GM21717 (cell line): ENCODE results near the gene APCDD1L.

ENCODE experiments used
- ATAC-seq: cut with Tn5 transposase; IDR thresholded peaks from one replicate; pipeline ENCODE4 v1.9.1; 2021; ENCODE audit warnings: mild to moderate bottlenecking, moderate library complexity; ENCODE audit not compliant: unreplicated experiment

The APCDD1L gene

GRCh38 chr20:58515233-58516212 lies at the start of gene APCDD1L:
Gene APCDD1L (minus strand): TSS chr20:58515399. CDS start chr20:58514707, 692 bp downstream.
- ATAC-seq: no peak

- no peak for ATAC-seq
These were observed 44.1 kb upstream of the APCDD1L start for GRCh38 chr20:58559368-58559729.

GRCh38 chr20:58558486-58559367 lies 43.5 kb upstream of the APCDD1L start:
- no peak for ATAC-seq

GRCh38 chr20:58557733-58558342 lies 42.6 kb upstream of the APCDD1L start:
- ATAC-seq: no peak

- ATAC-seq: no peak
These were observed 41.8 kb upstream of the APCDD1L start for GRCh38 chr20:58556961-58557360.

DNA sequence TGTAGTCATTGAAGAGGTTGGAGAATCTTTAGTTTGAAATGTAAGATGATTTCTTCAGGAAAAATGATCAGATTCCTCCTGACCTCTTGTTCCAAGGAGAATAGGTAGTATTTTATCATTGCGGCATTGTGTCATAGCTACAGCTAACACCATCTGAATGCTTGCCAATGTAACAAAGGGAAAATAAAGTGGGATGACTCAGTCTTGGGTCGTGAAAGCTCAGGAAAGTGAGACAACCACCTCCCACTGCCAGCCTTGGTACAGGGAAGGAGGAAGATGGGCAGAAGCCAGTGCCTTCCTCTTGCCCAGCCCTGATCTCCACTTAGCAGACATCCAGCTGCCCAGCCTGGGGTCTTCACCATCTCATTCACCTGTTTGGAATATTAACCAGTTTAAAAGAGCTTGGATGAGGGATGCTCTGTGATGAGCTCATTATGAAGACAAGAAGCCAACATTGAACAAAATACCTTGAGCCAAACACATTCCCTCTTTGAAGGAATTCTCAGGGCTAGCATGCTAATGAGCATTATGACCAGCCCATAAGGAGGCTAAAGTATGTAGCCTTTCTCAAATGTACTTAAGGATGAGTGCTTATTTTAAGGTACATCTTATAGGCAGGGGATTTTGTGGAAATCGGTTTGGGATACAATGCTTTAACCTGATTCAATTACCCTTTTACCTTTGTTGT lies 40.0 kb upstream of the APCDD1L start:
- ATAC-seq: no peak

DNA sequence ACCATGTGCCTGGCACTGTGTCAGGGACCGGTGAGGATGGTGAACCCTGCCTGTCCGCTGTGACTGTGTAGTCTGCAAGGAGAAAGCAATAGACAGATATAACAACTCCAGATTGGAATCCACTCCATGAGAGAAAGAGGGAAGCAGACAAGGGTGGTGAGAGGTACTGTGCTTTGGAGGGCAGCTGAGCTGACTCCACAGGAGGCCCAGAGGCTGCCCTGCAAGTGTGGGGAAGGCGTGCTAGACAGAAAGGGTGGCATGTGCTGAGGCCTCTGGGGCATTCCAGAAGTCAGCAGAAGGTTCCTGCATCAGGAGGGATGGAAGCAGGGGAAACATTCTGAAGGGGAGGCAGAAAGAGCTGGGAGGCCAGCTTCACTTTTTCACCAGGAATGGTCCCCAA lies 39.3 kb upstream of the APCDD1L start:
- ATAC-seq: no peak

- ATAC-seq: no peak
These were observed 38.6 kb upstream of the APCDD1L start for GRCh38 chr20:58553841-58554240.

- no peak for ATAC-seq
These were observed 38.0 kb upstream of the APCDD1L start for GRCh38 chr20:58553166-58553696.

GRCh38 chr20:58552366-58552934 lies 37.3 kb upstream of the APCDD1L start:
- no peak for ATAC-seq

DNA sequence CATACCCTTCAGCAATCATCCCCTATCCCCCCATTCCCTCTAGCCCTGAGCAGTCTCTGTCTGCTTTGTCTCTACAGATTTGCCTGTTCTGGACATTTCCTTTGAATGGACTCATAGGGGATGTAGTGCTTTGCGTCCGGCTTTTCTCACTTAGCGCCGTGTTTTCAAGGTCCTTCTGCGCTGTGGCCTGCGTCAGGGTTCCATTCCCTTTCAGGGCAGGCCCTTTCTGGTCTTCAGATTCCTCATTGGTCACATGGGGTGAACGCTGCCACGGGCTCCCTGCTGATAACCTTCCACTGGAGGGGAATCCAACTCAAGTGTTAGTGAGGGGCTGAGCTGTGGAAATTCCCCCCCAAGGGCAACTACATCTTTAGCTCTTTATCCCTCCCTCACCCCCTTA lies 36.4 kb upstream of the APCDD1L start:
- no peak for ATAC-seq

- no peak for ATAC-seq
These were observed 35.3 kb upstream of the APCDD1L start for GRCh38 chr20:58550275-58551059.

- ATAC-seq: no peak
These were observed 34.3 kb upstream of the APCDD1L start for GRCh38 chr20:58549231-58550209.

DNA sequence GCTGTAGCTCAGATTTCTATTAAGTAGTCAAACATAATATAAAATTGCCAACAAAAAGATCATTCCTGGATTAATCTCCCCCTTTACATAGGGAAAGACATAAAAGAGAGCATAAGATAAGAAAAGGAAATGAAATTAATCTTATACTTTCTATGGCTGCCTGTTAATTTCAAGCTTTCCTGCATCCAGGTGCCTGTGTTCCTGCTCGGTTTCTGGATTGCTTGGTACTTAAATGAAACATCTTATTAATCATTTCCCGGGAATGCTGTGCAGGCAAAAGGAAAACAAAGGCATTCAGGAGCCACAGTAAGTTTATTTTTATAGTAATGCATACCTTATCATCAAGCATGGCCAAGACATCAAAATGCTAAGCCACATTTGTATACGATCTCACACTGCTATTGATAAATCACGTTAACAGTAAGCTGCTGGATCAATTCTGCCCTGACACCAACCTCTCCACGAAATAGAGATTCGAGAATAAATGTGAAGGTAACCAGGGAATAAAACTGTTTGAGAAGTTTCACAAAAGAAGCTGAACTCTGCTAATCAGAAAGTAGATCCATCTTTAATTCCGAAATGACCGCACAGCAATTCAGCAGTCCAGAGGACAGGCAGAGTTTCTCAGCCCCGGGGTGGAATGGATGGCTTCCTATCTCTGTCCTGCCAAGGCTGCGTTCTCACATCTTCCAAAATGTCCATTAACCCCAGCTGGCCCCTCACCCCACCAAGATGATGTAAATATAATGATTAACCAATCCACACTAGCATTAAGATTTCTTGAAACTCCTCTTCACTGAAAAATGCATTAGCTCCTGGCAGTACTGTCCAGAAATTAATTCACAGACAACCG lies 32.6 kb upstream of the APCDD1L start:
- ATAC-seq: no peak

DNA sequence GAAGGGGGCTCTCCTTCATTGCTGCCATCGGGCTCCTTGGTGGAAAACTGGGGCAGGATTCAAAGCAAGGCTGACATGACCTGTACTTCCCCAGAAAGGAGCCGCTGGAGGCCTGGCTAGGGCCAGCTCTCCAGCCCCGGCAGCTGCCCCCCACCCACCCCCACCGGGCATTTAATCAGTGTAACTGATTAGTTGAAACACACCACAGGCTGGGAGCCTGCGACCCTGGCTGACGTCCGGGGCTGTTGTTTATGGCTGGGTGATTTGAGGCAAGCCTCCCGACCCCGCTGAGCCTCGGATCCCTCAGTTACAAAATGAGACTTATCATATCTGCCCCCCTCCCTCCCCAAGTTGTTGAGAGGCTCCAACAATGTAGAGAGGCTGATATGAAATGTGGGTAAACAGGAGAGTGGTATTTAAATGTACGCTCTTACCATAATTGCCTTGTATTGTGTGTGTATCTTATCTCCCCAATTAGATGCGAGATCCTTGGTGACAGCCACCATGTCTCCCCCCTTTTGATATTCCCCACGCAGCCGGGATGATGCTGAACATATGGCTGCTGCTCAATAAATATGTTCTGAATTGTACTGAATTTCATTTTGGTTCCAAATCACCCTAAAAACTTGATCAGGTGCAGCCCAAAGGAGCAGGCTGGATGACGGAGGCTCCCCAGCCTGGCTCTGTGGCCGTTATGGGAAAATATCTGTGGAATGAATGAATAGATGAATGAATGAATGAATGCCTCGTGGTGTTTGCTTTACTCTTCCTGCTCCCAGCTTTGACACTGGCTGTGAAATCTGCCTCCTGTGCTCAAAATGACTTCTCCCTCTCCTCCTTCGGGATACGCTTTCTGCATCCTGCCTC lies 31.8 kb upstream of the APCDD1L start:
- ATAC-seq: no peak

DNA sequence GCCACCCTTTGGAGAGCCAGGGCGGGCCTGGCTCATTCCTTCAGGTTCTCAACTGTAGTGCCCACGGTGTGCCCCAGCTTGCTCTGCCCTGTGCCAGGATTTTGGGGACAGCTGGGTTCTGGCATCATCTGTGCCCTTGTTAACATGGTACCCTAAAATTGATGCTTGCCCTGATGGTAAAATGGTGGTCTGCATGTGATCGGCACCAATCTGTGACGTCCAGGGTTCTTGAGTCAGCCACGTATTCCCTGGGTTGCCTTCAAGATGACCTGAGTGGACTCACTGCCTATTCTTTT lies 31.2 kb upstream of the APCDD1L start:
- ATAC-seq: no peak
